ENCODE measurements around the gene CBLB.
A peak's percentile ranks its signal among the peaks of the same experiment; 100 is the strongest.
"Not testable (repeated sequence)": the region's sequence is repeated elsewhere in the genome, so short reads cannot be mapped to it uniquely, and the experiment has no call there.

CBLB gene

GRCh38 chr3:105747060-105747541, 121.7 kb downstream of the CBLB start:
- no peak for DNase-seq

- DNase-seq = no peak
Measured at GRCh38 chr3:105746231-105746996, 122.4 kb downstream of the CBLB start.

- no peak for DNase-seq
Measured at GRCh38 chr3:105745046-105745445, 123.8 kb downstream of the CBLB start.

GRCh38 chr3:105744202-105744601, 124.6 kb downstream of the CBLB start:
- DNase-seq = no peak

GRCh38 chr3:105733356-105733755, 135.5 kb downstream of the CBLB start:
- no peak for DNase-seq

- DNase-seq = no peak
Measured at GRCh38 chr3:105731686-105732085, 137.1 kb downstream of the CBLB start.

- DNase-seq = no peak
Measured at GRCh38 chr3:105730801-105731354, 137.9 kb downstream of the CBLB start.

- DNase-seq = no peak
Measured at GRCh38 chr3:105729667-105730066, 139.1 kb downstream of the CBLB start.

- no peak for DNase-seq
Measured at GRCh38 chr3:105728771-105729312, 140.0 kb downstream of the CBLB start.

- not testable (repeated sequence) for DNase-seq
Measured at GRCh38 chr3:105727036-105727435, 141.8 kb downstream of the CBLB start.

GRCh38 chr3:105722943-105723556, 145.8 kb downstream of the CBLB start:
- peak; percentile 48 for DNase-seq

- no peak for DNase-seq
Measured at GRCh38 chr3:105719791-105720190, 149.0 kb downstream of the CBLB start.

GRCh38 chr3:105715372-105715771, 153.4 kb downstream of the CBLB start:
- DNase-seq = no peak

GRCh38 chr3:105714453-105714852, 154.4 kb downstream of the CBLB start:
- no peak for DNase-seq

GRCh38 chr3:105708980-105709379, 159.8 kb downstream of the CBLB start:
- DNase-seq = no peak

GRCh38 chr3:105707009-105707408, 161.8 kb downstream of the CBLB start:
- no peak for DNase-seq

GRCh38 chr3:105704726-105705410, 163.9 kb downstream of the CBLB start:
- no peak for DNase-seq

GRCh38 chr3:105700575-105700974, 168.2 kb downstream of the CBLB start:
- DNase-seq = no peak

- DNase-seq = no peak
Measured at GRCh38 chr3:105691633-105692032, 177.2 kb downstream of the CBLB start.

- no peak for DNase-seq
Measured at GRCh38 chr3:105691053-105691452, 177.8 kb downstream of the CBLB start.

- no peak for DNase-seq
Measured at GRCh38 chr3:105688821-105689220, 180.0 kb downstream of the CBLB start.

- DNase-seq = peak; percentile 6
Measured at GRCh38 chr3:105686278-105686897, 182.4 kb downstream of the CBLB start.

- no peak for DNase-seq
Measured at GRCh38 chr3:105679951-105680350, 188.9 kb downstream of the CBLB start.

Measured in KG1 (cell line).